Dermis microvascular lymphatic vessel endothelial cell (primary cell): Measurements from ENCODE around the gene CLEC16A. TPM values are rescaled to one million over a fixed set of nuclear protein-coding genes. Genes with fewer than 3 reads are reported as not detected.

Source experiments
- DNase-seq, 2 donors: peaks; one replicate each; pipeline versions ENCODE4 v3.0.0 to v3.0.0-alpha.2; 2010; ENCODE audit warnings: low read depth in 2 of 2
- total RNA-seq: library from RNA; depleted of rRNA; stranded (reverse); fragments of >200 nt; gene quantifications from 2 replicates; pipeline ENCODE4 v1.2.1, GENCODE V29; 2014

Gene CLEC16A
- total RNA-seq, 1 donor from 2014 or later: 10.5 TPM

DNA sequence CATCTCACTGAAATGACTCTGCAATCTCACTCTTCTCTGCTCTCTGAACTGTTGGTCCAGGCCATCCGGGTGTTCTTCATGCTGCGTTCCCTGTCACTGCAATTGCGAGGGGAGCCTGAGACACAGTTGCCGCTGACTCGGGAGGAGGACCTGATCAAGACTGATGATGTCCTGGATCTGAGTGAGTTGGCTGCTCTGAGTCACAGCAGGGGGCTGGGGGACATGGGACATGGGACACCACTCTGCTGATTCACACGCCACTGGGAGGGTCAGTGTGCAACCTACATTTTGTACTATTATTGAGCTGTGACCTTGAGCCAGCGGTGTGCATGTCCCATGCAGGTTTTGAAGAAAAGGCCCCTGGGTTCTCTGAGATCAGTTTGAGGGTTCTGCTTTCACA is 116.5 kb downstream of the CLEC16A start:
- DNase-seq: no peak

DNA sequence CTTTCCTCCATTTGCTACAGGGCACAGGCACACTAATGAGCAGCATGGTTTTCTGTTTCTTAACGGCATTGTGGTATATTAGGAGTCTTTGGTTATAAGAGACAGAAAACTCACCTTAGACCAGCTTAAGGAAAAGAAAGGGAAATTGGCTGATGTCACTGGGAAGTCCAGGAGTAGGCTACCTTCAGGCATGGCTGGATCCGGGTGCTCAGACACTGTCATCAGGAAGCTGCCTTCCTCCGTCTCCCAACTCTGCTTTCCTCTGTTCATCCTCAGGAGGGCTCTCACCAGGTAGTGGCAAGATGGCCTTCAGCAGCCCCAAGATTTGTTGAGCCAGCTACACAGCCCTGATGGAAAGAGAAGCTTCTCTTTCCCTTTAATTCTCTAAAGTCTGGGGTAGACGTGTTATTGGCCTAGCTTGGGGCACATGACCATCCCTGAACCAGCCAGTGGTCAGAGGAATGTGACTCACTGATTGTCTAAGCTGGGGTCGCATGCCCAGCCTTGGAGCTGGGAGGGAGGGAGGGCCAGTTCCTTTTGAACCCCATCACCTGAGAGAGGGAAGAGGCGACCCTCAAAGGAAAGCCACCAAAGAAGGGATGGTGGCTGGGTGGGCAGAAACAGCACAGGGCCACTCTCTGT is 117.4 kb downstream of the CLEC16A start:
- DNase-seq: no peak

DNA sequence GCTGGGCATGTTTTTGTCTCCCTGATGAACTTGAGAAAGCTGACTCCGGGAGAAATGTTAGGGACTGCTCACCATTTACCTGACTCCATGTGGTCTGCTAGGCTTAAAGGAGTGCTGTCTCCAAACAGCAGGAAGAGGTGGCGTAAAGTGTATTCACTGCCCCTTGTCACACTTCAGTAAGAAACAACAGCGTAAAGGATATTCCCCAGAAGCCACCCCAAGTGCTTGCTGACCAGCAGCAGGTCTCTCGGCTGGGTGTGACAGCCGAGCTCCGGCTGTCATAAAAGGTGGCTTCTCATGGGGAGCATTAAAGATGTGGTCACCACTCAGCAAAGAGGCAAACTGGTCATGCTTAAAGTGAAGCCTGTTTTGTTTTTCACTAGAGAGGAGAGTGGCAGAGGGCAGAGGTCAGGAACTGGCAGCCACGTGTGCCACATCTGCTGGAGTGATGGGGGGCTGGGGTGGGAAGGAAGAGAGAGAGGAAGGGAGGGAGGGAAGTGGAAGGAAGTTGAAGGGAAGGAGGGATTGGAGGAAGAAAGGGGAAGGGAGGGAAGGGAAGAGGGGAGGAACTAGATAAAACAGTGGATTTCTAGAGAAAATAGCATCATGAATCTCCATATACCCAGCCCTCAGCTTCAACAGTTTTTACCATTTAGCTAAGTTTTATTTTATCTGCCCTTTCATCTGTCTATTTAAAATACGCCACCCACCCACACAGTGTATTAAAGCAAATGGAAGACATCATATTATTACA is 119.3 kb downstream of the CLEC16A start:
- DNase-seq: no peak

DNA sequence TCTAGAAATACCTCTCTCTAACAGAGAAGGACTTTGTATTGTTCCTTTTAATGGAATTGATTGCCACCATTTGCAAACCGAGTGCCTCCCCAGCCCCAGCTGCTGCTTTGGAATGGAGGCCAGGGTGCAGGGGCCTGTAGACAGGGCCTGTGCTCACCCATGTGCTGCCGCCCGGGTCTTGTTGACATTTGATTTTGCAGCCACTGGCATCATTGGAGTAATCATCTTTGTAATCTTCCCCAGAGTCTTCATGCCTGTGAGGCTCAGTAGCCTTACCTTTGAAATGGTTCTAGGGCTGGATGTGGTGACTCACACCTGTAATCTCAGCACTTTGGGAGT is 119.8 kb downstream of the CLEC16A start:
- no peak for DNase-seq

DNA sequence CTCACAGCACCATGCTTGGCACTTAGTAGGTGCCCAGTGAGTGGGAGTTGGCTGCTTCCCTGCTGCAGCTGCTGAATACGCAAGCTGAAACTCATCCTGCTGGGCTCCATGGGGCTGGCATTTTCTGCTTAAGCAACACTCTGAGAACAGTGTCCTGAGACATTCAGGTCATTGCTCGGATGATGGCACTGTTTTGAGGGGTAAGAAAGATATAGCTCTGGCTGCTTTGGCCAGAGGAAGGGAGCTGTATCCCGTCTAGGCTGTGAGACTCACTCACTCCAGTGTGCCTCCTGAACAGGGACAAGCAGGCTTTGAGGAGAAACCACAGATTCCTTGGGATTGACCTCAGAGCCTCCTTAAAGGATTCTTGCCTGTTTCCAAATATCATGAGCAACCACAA is 120.5 kb downstream of the CLEC16A start:
- DNase-seq: no peak

- DNase-seq: no peak
Observed at GRCh38 chr16:11066261-11066870, 122.0 kb downstream of the CLEC16A start.

DNA sequence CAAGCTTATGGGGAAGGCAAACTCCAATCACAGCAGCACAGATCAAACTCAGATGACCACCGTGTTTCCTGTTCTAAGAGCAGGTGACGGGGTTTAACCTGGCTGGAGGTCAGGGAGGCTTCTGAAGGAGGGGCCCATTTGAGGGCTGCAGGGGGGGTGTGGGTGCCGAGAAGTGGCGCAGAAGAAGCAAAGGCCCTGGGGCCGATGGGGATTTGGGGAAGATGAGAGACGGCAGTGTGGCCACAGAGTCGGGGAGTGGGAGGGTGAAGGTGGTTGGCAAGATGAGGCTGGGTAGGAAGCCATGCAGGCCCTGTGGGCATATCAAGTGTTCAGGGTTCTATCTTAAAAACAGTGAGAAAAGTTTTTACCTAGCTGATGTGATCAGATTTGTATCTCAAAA is 122.9 kb downstream of the CLEC16A start:
- no peak for DNase-seq

DNA sequence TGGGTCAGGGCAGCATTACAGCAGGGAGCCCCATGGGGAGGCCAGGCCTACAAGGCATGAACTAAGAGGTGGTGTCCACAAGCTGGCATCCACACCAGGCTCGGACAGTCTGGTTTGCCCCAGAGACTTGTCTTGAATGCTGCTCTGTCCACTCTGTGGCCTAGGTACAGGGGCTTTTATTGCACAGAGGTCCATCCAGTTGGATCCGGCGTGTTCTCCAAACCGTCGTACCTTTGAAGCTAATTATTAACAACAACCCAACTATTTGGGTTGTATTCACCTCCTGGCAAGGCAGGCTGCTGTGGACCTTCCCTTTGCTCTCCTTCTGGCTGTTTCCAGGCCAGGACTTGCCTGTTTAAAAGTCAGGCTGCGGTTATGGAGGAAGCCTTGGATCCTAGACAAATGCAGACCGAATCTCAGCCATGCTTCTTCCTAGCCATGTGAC is 123.4 kb downstream of the CLEC16A start:
- DNase-seq: no peak

DNA sequence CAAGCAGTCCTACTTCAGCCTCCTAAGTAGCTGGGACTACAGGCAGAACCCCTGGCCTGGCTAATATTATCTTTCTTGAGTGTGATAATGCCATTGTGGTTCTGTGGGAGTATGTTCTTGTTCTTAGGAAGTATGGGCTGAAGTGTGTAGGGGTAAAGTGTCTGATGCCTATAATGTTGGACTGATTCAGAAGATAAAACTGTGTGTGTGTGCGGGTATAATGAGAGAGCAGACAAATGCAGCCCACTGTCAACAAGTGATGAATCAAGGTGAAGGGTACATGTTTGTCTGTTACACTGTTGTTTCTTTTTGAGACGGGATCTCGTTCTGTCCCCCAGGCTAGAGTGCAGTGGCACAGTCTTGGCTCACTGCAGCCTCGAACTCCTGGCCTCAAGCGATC is 127.5 kb downstream of the CLEC16A start:
- DNase-seq: no peak

- no peak for DNase-seq
Observed at GRCh38 chr16:11072420-11073153, 128.2 kb downstream of the CLEC16A start.

- no peak for DNase-seq
Observed at GRCh38 chr16:11073407-11073999, 129.1 kb downstream of the CLEC16A start.

DNA sequence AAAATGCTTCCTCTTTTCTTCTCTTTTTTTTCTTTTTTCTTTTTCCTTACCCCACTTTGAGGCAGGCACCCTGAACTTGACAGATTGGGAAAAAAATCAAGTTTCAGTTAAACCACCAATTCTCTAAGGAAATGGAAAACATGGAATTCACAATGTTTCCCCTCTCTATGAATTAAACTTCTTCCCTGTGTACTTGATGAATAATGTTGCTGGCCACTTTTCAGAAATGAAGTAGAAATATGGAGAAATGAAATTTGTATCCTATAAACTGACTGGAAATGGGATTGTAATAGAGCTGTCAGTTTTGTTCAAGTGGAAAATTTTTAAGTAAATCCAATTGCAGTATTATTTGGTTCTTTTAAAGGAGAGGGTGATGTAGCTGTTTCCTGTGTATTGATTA is 129.8 kb downstream of the CLEC16A start:
- no peak for DNase-seq

DNA sequence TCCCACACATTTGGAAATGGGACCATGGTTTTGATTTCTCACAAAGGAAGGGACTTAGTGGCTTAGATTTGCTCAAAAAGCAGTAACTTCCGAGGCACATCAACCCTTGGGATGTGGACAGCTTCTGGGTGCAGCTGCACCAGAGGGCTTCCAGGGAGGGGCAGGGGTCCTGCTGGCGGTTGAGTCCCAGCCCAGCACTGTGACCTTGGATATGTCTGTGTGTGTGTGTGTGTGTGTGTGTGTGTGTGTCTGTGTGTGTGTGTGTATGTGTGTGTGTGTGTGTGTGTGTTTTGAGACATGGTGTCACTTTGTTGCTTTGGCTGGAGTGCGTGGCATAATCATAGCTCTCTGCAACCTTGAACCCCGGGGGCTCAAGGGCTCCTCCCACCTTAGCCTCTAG is 130.8 kb downstream of the CLEC16A start:
- DNase-seq: no peak

DNA sequence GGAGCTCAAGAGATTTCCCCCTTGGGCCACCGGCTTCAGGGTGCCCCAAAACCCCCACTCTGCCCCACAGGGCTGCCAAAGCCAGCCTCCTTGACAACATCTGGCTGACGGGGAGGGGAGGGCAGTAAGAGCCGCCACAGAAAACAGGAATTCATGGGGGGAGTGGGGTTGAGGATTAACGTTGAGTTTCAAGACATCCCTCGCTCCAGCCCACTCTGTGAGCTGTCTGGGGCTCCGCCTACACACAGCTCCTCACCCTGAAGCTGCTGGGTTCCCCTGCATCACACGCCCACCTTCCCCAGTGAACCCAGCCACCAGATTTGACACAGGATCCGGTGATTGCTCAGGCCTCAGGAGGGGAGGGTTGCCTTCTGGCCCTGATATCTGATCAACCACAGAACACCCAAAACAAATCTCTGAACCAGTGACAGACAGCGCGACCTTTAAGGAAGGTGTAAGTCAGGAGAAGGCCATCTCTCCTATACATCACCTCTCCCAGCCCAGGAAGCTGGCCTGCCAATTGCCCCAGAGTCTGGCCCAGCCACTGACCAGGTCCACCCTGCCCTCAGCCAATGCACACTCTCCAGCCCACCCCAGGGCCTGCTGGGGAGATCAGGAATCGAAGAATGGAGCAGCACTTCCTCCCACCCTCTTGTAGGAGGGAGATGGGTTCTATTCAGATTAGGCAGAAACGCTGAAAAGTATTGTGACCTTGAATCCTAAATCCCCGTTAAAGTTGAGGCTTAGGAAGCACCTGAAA is 132.1 kb downstream of the CLEC16A start:
- DNase-seq: no peak

DNA sequence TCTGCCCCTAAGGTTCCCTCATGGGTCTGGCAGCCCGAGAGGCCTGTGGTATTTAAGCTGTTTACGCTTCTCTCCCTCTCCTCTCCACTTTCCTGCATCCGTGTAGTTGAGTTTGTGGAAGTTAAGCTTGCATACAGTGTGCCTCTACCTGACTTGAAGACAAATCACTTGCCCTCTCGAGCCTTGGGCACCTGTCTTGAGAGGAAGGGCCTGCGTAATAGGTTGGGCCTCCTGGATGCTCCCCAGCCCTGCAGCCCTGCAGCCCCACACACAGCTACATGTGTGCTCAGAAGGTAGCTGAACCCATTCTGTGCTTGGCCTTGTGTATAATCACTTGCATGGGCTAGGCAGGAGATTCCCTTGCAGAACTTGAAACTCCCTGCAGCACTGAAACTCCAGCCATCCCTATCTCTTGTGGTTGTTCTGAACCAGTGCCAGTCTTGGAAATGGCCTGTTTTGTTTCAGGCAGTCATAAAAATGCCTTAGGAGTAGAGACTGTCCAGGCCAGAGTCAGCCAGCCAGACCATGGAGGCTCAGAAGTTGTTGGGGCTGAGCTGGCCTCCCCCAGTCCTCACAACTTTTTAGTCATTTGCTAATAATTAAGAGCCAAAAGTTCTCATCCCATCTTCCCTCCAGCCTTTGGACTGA is 134.6 kb downstream of the CLEC16A start:
- no peak for DNase-seq

- DNase-seq: peak; percentile 7 to 56
Observed at GRCh38 chr16:11079652-11080187, 135.4 kb downstream of the CLEC16A start.

- DNase-seq: no peak
Observed at GRCh38 chr16:11080327-11080967, 136.1 kb downstream of the CLEC16A start.

DNA sequence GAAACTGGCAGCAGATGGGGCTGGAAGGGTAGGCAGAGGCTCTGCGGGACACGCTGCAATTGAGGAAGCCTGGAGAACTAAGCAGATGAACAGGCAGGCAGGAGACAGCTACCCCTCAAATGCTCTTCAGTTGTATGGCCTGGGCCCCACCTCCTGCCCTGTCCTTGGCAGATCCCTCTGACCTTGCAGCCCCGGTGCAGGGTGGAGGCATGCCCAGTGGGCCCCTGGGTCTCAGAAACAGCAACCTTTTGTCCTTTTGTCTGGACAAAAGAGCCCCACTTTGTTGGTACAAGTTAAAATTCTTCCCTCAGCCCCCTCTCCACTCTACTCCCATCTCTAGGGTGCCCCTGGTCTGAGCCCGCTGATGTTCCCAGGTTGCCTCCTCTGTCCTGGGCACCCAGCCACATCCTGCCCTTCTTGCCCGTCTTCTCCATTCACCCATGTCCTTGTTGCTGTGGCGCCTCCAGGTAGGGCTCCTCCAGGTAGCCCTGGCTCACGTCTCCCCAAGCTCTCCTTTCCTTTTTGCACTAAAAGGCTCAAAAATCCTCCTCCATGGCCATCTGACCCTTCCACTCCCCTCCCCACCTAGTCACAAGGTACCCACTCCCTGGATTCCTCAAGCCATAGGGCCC is 136.8 kb downstream of the CLEC16A start:
- DNase-seq: no peak

DNA sequence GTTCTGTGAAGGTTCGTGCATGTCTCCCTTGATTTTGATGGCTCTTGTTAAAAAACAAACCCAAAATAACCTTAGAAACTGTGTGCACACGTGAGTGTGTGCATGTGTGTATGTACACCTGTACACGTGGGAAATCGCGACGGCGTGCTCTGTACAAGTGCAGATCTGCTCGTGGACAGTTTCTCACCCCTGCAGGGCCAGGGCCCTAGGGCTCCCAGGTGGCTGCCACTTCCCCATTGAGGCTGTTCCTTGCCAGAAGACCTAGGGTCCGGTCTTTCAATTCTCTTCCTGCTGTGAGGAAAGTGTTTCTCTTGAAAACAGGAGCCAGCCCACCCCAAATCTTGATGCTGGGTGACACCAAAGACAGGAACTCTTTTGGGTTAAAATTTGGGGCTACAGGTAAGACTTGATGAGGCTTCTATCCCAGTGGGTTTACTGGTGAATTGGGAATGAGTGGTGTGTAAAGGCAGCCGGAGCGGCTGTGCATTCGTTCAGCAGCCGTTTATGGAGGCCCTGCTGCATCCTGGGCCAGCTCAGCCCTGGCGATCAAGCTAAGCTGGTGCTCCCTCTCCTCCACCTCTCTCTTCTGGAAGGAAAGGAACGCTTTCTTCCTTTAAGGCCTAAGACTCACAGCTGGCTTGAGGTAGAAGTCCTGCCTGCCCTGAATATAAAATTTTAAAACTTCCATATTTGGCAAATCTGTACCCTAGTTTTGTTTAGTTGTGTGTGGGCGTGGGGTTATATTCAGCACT is 137.9 kb downstream of the CLEC16A start:
- no peak for DNase-seq
